Neural progenitor cell (in vitro differentiated cells): ENCODE data around the gene MT2A. TPM values are rescaled to one million over a fixed set of nuclear protein-coding genes. Genes with fewer than 3 reads are reported as not detected.

Source experiments
- DNase-seq: peaks from one replicate; pipeline ENCODE4 v3.0.0-alpha.2; 2016; ENCODE audit warnings: low spot score
- H2AFZ ChIP-seq: fragments of 200-600 bp; sonication (generic); replicated peaks from 2 replicates; pipeline ENCODE4 v1.6.1; 2016; ENCODE audit warnings: antibody characterized with exemption
- H3F3A ChIP-seq: fragments of 200-600 bp; sonication (generic); 2 replicates; pipeline ENCODE4 v1.6.1; 2016; ENCODE audit warnings: antibody characterized with exemption, low read depth
- H3K27ac ChIP-seq: fragments of 200-600 bp; sonication (generic); 2 replicates; pipeline ENCODE4 v1.5.1; 2016; ENCODE audit warnings: mild to moderate bottlenecking
- H3K27me3 ChIP-seq: fragments of 200-600 bp; sonication (generic); 2 replicates; pipeline ENCODE4 v1.6.1; 2016; ENCODE audit warnings: mild to moderate bottlenecking, moderate library complexity
- H3K36me3 ChIP-seq: fragments of 200-600 bp; sonication (generic); 2 replicates; pipeline ENCODE4 v1.5.1; 2016
- H3K4me1 ChIP-seq: fragments of 200-600 bp; sonication (generic); 2 replicates; pipeline ENCODE4 v1.6.1; 2016; ENCODE audit warnings: mixed run types
- H3K4me2 ChIP-seq: fragments of 200-600 bp; sonication (generic); 2 replicates; pipeline ENCODE4 v1.6.1; 2016
- H3K4me3 ChIP-seq: fragments of 200-600 bp; sonication (generic); 2 replicates; pipeline ENCODE4 v1.5.1; 2016
- H3K79me2 ChIP-seq: fragments of 200-600 bp; sonication (generic); 2 replicates; pipeline ENCODE4 v1.6.1; 2016; ENCODE audit warnings: low read depth
- H3K9ac ChIP-seq: fragments of 200-600 bp; sonication (generic); 2 replicates; pipeline ENCODE4 v1.6.1; 2016
- H3K9me3 ChIP-seq: fragments of 200-600 bp; sonication (generic); 2 replicates; pipeline ENCODE4 v1.5.1; 2016; ENCODE audit warnings: low read depth
- H4K20me1 ChIP-seq: fragments of 200-600 bp; sonication (generic); 2 replicates; pipeline ENCODE4 v1.6.1; 2016; ENCODE audit warnings: low read depth
- H3K27ac Mint-ChIP-seq: 3 replicates; pipeline ENCODE4 v1.8.0; 2021; ENCODE audit warnings: mixed read lengths
- H3K27me3 Mint-ChIP-seq: 2 replicates; pipeline ENCODE4 v1.8.0; 2022; ENCODE audit warnings: low read depth, mild to moderate bottlenecking, inconsistent platforms, moderate library complexity, mixed read lengths; ENCODE audit not compliant: insufficient read depth
- H3K36me3 Mint-ChIP-seq: 3 replicates; pipeline ENCODE4 v1.8.0; 2021; ENCODE audit warnings: mixed read lengths
- H3K4me1 Mint-ChIP-seq: 3 replicates; pipeline ENCODE4 v1.8.0; 2021; ENCODE audit warnings: mixed read lengths
- H3K4me3 Mint-ChIP-seq: 3 replicates; pipeline ENCODE4 v1.8.0; 2021; ENCODE audit warnings: mild to moderate bottlenecking, moderate library complexity, mixed read lengths
- H3K9me3 Mint-ChIP-seq: 3 replicates; pipeline ENCODE4 v1.8.0; 2020; ENCODE audit warnings: mixed read lengths
- EZH2 ChIP-seq: fragments of 200-600 bp; sonication (generic); IDR thresholded peaks from 2 replicates; pipeline ENCODE4 v1.6.1; 2017; ENCODE audit warnings: antibody characterized with exemption, mild to moderate bottlenecking, moderate library complexity
- EZH2phosphoT487 ChIP-seq: fragments of 200-600 bp; sonication (generic); IDR thresholded peaks from 2 replicates; pipeline ENCODE4 v1.6.1; 2017; ENCODE audit warnings: antibody characterized with exemption
- total RNA-seq: library from RNA; depleted of rRNA; stranded (reverse); fragments of >200 nt; gene quantifications from 2 replicates; pipeline ENCODE4 v1.2.3, GENCODE V29; 2015; ENCODE audit warnings: low replicate concordance
- TF ChIP-seq, protein P1 (sequence below): fragments of 200-600 bp; sonication (generic); IDR thresholded peaks from 2 replicates; pipeline ENCODE4 v1.5.1; 2017; ENCODE audit warnings: antibody characterized with exemption, mild to moderate bottlenecking

MT2A gene
- total RNA-seq, 1 donor from 2014 or later = not detected

DNA sequence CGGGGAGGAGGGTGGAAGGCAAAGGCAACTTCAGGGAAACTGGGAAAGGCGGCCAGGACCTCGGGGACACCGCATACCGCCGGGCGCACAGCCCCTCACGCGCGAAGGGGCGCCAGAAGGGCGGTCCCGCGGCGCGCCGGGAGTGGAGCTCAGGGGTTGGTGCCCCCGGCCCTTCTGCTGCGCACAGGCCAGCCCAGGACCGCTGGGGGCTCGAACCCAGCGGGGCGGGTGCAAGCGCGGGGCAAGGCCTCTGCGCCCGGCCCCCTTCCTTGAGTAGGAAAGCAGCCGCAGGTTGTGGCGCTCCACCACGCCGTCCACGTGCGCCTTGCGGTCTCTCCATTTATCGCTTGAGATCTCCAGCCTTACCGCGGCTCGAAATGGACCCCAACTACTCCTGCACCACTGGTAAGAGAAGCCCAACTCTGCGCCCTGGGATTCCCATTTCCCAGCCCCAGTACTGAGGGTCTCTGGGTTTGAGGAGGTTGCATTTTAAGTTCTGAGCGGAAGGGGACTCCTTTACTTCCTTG, 27.1 kb downstream of the MT2A start:
- H3K4me1 ChIP-seq = peaks cover 16% of the 10 kb centered on the region
- H3K36me3 Mint-ChIP-seq = no peaks in the 10 kb centered on the region
- H3K36me3 ChIP-seq = no peaks in the 10 kb centered on the region
- H3K27me3 ChIP-seq = peaks cover 100% of the 10 kb centered on the region
- peaks cover 69% of the 10 kb centered on the region for H4K20me1 ChIP-seq
- peaks cover 3% of the 10 kb centered on the region for H3K9me3 Mint-ChIP-seq
- no peak overlapping the region for H3K27ac Mint-ChIP-seq
- peaks cover 17% of the 10 kb centered on the region for H3K4me1 Mint-ChIP-seq
- no peaks in the 10 kb centered on the region for H3K79me2 ChIP-seq
- H3K27me3 Mint-ChIP-seq = peaks cover 92% of the 10 kb centered on the region
- peak overlapping the region; percentile 17 for H2AFZ ChIP-seq
- H3K4me3 ChIP-seq = peak overlapping the region; percentile 19
- TF ChIP-seq EZH2 (peak; percentile 99), EZH2phosphoT487 (peak; percentile 95)
- TF ChIP-seq, protein P1, sequence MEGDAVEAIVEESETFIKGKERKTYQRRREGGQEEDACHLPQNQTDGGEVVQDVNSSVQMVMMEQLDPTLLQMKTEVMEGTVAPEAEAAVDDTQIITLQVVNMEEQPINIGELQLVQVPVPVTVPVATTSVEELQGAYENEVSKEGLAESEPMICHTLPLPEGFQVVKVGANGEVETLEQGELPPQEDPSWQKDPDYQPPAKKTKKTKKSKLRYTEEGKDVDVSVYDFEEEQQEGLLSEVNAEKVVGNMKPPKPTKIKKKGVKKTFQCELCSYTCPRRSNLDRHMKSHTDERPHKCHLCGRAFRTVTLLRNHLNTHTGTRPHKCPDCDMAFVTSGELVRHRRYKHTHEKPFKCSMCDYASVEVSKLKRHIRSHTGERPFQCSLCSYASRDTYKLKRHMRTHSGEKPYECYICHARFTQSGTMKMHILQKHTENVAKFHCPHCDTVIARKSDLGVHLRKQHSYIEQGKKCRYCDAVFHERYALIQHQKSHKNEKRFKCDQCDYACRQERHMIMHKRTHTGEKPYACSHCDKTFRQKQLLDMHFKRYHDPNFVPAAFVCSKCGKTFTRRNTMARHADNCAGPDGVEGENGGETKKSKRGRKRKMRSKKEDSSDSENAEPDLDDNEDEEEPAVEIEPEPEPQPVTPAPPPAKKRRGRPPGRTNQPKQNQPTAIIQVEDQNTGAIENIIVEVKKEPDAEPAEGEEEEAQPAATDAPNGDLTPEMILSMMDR = no peak
- H3K27ac ChIP-seq = no peak overlapping the region
- H3K4me3 Mint-ChIP-seq = no peak overlapping the region
- H3K4me2 ChIP-seq = peak overlapping the region; percentile 65
- H3K9ac ChIP-seq = no peak overlapping the region
- no peaks in the 10 kb centered on the region for H3F3A ChIP-seq
- H3K9me3 ChIP-seq = no peaks in the 10 kb centered on the region
- DNase-seq = no peak

DNA sequence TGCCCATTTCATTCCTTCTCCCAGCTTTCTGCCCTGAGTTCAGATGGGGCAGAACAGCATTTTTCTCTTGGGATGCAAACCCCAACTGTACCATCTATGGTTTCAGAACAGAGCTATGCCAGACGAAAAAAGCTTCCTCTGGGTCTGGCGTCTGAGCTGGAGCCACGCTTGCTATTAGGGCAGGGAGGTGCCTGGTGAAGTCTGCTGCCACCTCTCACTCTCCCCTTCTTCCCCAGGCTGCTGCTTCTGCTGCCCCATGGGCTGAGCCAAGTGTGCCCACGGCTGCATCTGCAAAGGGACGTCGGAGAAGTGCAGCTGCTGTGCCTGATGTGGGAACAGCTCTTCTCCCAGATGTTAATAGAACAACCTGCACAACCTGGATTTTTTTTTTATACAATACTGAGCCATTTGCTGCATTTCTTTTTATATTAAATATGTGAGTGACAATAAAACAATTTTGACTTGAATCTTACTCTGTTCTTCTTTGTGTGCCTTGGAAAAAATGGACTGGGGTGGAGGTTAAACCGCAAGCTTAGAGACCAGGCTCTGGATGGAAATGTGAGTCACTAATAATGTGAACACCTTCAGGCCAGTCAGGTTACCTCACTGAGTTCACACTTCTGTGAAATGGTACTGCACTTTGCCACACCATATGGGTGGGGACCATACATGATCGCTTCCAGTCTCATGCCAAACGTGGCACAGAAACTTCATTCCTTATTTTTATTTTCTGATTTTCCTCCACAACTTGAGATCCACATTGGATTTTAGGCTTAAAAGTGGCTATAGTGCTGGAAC, 28.4 kb downstream of the MT2A start:
- Histone ChIP-seq H3K4me2 (no peak overlapping the region), H2AFZ (no peak overlapping the region), H3K27me3 (peaks cover 100% of the 10 kb centered on the region), H3K9ac (no peak overlapping the region), H3K36me3 (no peaks in the 10 kb centered on the region), H3K27ac (no peak overlapping the region), H3K79me2 (no peaks in the 10 kb centered on the region), H3K4me1 (peaks cover 16% of the 10 kb centered on the region), H3F3A (no peaks in the 10 kb centered on the region), H3K9me3 (no peaks in the 10 kb centered on the region), H4K20me1 (peaks cover 59% of the 10 kb centered on the region), H3K4me3 (no peak overlapping the region)
- Mint-ChIP-seq H3K27me3 (peaks cover 91% of the 10 kb centered on the region), H3K36me3 (no peaks in the 10 kb centered on the region), H3K27ac (no peak overlapping the region), H3K4me3 (no peak overlapping the region), H3K4me1 (peaks cover 17% of the 10 kb centered on the region), H3K9me3 (peaks cover 3% of the 10 kb centered on the region)
- DNase-seq = no peak
- TF ChIP-seq, protein P1 = no peak
- TF ChIP-seq EZH2phosphoT487 = peak; percentile 33

DNA sequence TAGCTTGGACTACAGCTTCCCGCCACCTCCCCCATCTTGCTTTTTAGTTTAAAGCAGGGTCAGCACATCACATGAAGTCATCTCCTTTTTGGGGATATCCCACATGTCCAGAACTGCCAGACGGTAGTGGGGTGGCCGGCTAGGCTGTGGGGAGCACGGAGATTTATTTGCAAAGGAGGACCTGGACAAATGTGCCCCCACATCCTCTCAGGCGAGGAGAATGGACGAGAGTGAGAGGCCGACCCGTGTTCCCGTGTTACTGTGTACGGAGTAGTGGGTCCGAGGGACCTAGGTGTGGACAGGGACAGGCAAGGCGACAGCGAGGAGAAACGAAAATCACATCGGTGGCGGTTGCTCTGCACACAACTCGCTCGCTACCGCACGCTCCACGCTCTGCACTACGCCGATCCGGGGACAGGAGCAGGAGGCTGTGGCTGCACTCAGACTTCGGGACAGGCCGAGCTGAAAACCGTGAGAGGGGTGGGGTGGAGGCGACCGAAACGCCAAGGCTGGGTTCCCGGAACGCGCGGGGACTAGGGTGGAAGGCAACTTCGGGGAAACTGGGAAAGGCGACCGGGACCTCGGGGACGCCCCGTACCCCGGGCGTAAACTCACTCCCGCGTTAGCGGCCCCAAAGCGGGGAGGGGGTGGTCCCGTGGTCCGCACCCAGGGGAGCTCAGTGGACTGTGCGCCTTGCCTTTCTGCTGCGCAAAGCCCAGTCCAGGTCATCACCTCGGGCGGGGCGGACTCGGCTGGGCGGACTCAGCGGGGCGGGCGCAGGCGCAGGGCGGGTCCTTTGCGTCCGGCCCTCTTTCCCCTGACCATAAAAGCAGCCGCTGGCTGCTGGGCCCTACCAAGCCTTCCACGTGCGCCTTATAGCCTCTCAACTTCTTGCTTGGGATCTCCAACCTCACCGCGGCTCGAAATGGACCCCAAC, 29.7 kb downstream of the MT2A start, which contains the start of gene MT1A:
Gene MT1A, plus strand, starts transcription at position 853 of the 937 bp plus-strand sequence. Its CDS starts 73 bp downstream, at position 926.
- H3K9me3 Mint-ChIP-seq = peaks cover 3% of the 10 kb centered on the region
- H3K4me3 ChIP-seq = peak within 1 kb of the TSS; percentile 46
- H2AFZ ChIP-seq = no peak within 1 kb of the TSS
- H3K9me3 ChIP-seq = no peaks in the 10 kb centered on the region
- peaks cover 100% of the 10 kb centered on the region for H3K27me3 ChIP-seq
- H3F3A ChIP-seq = no peaks in the 10 kb centered on the region
- no peaks in the 10 kb centered on the region for H3K36me3 ChIP-seq
- H3K4me1 ChIP-seq = peaks cover 7% of the 10 kb centered on the region
- peak; percentile 80 for DNase-seq
- H3K27ac ChIP-seq = no peak within 1 kb of the TSS
- no peaks in the 10 kb centered on the region for H3K36me3 Mint-ChIP-seq
- peak within 1 kb of the TSS; percentile 85 for H3K4me2 ChIP-seq
- peaks cover 12% of the 10 kb centered on the region for H3K4me1 Mint-ChIP-seq
- no peaks in the 10 kb centered on the region for H3K79me2 ChIP-seq
- H3K27me3 Mint-ChIP-seq = peaks cover 94% of the 10 kb centered on the region
- H4K20me1 ChIP-seq = peaks cover 58% of the 10 kb centered on the region
- H3K27ac Mint-ChIP-seq = no peak within 1 kb of the TSS
- peak within 1 kb of the TSS; percentile 71 for H3K4me3 Mint-ChIP-seq
- H3K9ac ChIP-seq = no peak within 1 kb of the TSS
- TF ChIP-seq EZH2 = peak; percentile 97
- TF ChIP-seq, protein P1 = no peak
- peak; percentile 98 for TF ChIP-seq EZH2phosphoT487
